Omental fat pad (tissue), 4 donors: ENCODE results near the gene CAPNS1. TPM values are rescaled to one million over a fixed set of nuclear protein-coding genes. Genes with fewer than 3 reads are reported as not detected.

ENCODE experiments used
- ATAC-seq: fragments of 150-250 bp; one replicate; pipeline ENCODE4 v1.9.1; 2016; ENCODE audit warnings: mild to moderate bottlenecking, moderate library complexity; ENCODE audit not compliant: low FRiP score
- DNase-seq: peaks from one replicate; pipeline ENCODE4 v3.0.0-alpha.2; 2019; ENCODE audit warnings: low spot score
- total RNA-seq, 4 donors: library from RNA; depleted of rRNA; stranded (reverse); fragments of >200 nt; gene quantifications; one replicate each; pipeline ENCODE4 v1.1.0, GENCODE V29; 2016
- TF ChIP-seq, protein P1 (sequence below), 3 donors: fragments of 450-650 bp; IDR thresholded peaks; one replicate each; pipeline ENCODE4 v1.5.1; 2016 to 2017; ENCODE audit warnings: antibody characterized with exemption in 3 of 3, mild to moderate bottlenecking in 3 of 3, moderate library complexity in 2 of 3

Gene CAPNS1
- total RNA-seq: 100 to 1,000 TPM; 211 to 263 (median 246) TPM

DNA sequence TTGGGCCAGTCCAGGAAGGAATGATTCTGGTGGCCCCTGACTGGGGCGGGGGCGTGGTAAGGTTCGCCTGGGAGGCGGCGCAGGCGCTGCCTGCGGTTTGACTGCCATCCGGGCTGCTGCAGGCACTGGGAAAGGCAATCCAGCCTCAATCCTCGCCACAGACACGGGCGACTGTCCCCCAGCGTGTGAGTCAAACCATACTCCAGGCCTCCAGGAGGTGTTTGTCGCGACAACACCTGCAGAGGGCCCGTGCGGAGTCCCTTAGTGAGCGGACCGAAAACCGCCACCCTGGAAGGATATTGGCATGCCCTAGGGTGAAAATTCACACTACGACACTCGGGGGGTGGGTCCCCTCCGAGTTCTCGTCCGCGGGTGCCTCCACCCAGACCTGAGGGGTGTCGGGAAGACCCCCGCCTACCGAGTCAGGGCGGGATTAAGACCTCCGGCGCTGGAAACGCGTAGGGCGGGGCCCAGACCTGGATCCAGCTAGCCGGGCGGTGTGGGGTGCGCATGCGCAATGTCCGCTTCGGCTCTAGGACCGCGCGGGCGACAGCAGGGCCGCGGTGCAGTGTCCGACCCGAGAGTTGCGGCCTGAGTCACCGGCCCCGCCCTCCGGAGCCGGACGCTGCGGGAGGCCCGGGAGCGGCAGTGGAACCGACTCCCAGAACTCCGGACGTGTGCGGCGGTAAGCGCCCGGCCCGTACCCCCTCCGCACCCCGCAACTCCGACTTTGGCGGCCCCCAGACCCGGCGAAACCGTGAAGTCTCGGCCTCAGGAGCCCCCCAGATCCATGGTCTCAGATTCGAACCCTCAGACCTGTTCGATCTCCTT, at the start of gene CAPNS1:
Gene CAPNS1, plus strand, starts transcription at position 594 of the 831 bp plus-strand sequence. CDS start 946 bp downstream, outside the sequence.
- peak; percentile 72 for DNase-seq
- ATAC-seq: peak; percentile 92
- TF ChIP-seq, protein P1, sequence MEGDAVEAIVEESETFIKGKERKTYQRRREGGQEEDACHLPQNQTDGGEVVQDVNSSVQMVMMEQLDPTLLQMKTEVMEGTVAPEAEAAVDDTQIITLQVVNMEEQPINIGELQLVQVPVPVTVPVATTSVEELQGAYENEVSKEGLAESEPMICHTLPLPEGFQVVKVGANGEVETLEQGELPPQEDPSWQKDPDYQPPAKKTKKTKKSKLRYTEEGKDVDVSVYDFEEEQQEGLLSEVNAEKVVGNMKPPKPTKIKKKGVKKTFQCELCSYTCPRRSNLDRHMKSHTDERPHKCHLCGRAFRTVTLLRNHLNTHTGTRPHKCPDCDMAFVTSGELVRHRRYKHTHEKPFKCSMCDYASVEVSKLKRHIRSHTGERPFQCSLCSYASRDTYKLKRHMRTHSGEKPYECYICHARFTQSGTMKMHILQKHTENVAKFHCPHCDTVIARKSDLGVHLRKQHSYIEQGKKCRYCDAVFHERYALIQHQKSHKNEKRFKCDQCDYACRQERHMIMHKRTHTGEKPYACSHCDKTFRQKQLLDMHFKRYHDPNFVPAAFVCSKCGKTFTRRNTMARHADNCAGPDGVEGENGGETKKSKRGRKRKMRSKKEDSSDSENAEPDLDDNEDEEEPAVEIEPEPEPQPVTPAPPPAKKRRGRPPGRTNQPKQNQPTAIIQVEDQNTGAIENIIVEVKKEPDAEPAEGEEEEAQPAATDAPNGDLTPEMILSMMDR (IDR thresholded peaks at IDR 0.05): no peak

DNA sequence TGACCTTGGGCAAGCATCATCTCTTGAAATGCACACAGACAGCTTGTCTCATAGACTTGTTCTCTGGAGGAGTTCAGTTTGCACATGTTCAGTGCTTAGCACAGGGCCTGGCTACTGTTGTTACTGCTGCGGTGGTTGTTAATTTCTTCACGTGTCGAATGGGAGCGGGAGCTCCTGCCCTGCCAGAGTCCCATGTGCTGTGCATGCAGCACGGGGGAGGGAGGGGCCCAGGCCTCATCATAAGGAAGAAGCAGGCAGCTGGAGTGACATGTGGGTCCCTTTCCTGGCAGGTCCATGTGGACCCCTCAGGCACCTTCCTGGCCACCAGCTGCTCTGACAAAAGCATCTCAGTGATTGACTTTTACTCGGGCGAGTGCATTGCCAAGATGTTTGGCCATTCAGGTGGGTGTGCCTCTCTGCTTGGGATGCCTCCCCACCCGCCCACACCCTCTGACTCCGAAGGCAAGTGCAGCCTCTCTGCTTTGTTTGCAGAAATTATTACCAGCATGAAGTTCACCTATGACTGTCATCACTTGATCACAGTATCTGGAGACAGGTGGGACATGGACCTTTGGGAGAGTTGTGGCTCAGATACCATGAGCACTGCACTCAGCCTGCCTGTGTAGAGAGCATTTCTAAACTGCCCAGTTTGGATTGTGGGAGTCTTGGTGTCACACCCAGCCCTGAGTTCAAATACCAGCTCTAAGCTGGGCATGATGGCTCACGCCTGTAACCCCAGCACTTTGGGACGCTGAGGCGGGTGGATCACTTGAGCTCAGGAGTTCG, 48.8 kb upstream of the CAPNS1 start:
- DNase-seq (no peak), ATAC-seq (no peak)
- TF ChIP-seq, protein P1 (IDR thresholded peaks at IDR 0.05): no peak

DNA sequence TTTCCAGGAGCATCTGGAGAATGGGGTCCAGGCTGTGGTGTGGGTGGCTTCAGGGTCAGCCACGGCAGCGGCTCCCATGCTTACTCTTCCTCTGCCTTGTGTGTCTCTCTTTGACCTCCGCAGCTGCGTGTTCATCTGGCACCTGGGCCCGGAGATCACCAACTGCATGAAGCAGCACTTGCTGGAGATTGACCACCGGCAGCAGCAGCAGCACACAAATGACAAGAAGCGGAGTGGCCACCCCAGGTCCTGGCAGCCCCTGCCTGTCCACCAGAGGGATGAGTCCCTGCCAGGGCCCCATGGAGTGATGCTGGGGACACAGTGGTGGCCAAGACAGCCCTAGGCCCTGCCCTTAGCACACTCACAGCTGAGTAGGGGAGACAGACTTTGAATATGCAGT, 47.3 kb upstream of the CAPNS1 start:
- ATAC-seq (no peak), DNase-seq (no peak)
- TF ChIP-seq, protein P1 (IDR thresholded peaks at IDR 0.05): no peak

DNA sequence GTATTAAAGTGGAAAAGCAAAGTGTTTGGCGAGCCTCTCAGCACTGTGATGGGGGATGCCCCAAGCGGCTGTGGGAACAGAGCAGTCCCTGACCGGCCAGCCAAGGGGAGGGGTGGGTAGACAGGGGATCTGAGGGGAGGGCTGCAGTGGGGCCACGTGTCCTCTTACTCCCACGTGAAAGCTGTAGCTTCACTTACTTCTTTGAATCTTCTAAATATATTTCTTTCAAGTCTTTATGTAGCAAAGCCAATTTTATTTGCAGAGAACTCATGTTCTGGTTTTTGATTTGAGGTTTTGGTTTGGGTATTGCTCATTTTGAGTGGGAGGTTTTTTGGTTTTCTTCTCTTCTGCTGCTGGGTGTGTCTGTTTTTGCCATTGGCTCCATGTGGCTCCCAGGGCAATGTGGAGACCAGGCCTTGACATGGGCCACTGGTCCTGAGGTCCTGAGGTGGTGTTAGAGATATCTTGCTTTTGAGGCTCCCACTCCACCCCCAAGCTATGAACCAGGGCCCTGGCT, 46.7 kb upstream of the CAPNS1 start:
- TF ChIP-seq, protein P1 (IDR thresholded peaks at IDR 0.05): no peak
- DNase-seq: no peak
- no peak for ATAC-seq

DNA sequence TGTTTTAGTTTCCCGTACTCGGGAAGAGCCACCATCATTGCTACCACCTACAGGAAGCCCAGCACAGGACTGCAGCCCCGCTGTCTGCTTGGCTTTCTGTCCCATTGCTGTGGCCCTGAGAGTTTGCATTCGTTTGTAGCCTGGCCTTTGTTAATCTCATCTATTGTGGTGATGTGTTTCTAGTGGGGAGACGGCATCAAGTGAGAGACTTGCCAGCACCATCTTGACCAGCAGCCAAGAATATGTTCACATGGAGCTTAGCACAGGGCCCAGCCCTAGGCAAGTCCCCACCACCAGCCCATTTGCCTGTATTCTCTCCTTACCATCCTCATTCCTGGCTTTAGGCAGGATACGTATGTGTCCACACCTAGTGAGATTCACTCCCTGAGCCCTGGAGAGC, 46.2 kb upstream of the CAPNS1 start:
- no peak for DNase-seq
- TF ChIP-seq, protein P1 (IDR thresholded peaks at IDR 0.05): no peak
- ATAC-seq: no peak

DNA sequence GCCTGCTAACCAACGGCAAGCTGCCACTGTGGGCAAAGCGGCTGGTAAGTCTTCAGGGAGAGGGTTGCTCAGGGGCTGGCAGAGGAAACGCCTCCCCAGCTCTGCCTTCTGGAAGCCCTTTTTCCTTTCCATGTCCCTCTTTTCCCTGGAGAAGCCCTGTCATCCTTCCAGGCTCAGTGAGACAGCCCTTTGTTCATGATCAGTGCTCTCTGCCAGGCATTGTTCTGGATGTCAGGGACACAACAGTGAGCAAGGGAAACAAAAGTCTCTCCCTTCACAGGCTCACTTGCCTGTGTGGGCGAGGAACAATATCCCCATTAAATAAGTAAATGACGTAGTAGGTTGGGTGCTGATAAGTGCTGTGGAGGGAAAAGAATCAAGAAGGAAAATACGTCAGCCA, 42.8 kb upstream of the CAPNS1 start:
- DNase-seq (no peak), ATAC-seq (no peak)
- TF ChIP-seq, protein P1 (IDR thresholded peaks at IDR 0.05): no peak
